Activated CD8-positive, alpha-beta T cell treated with anti-CD3 and anti-CD28 coated beads for 36 hours (primary cell): ENCODE data around the gene BCKDHB. TPM values are rescaled to one million over a fixed set of nuclear protein-coding genes. Genes with fewer than 3 reads are reported as not detected.
A peak's percentile ranks its signal among the peaks of the same experiment; 100 is the strongest.

Source experiments
- ATAC-seq: fragments of 200-7000 bp; cut with Tn5 transposase; one replicate; pipeline ENCODE4 v1.10.0; 2021; ENCODE audit warnings: mild to moderate bottlenecking, moderate library complexity
- CTCF ChIA-PET: fragments of 350-600 bp; sonication (Branson Sonifier 250); formaldehyde crosslinking; loops from one replicate; lab custom pipeline; 2021; ENCODE audit warnings: antibody characterized with exemption; lab: Charles Lee
- POLR2A ChIA-PET: fragments of 350-600 bp; sonication (Branson Sonifier 250); formaldehyde crosslinking; loops from one replicate; lab custom pipeline; 2021; ENCODE audit warnings: antibody characterized with exemption; lab: Charles Lee
- DNase-seq: peaks from one replicate; pipeline ENCODE4 v3.0.0-alpha.2; 2020
- H3K27ac Mint-ChIP-seq: one replicate; pipeline ENCODE4 v1.8.0; 2021; ENCODE audit warnings: mild to moderate bottlenecking, mixed read lengths
- H3K27me3 Mint-ChIP-seq: one replicate; pipeline ENCODE4 v1.8.0; 2021; ENCODE audit warnings: mixed read lengths
- H3K36me3 Mint-ChIP-seq: one replicate; pipeline ENCODE4 v1.8.0; 2021; ENCODE audit warnings: low read depth, mixed read lengths
- H3K4me1 Mint-ChIP-seq: one replicate; pipeline ENCODE4 v1.8.0; 2021; ENCODE audit warnings: low read depth, mixed read lengths
- H3K4me3 Mint-ChIP-seq: one replicate; pipeline ENCODE4 v1.8.0; 2021; ENCODE audit warnings: mild to moderate bottlenecking, moderate library complexity, mixed read lengths
- H3K9me3 Mint-ChIP-seq: one replicate; pipeline ENCODE4 v1.8.0; 2021; ENCODE audit warnings: mixed read lengths
- CTCF ChIP-seq: fragments of 200-600 bp; IDR thresholded peaks from one replicate; pipeline ENCODE4 v1.8.0; 2022; ENCODE audit warnings: antibody characterized with exemption, mild to moderate bottlenecking
- intact Hi-C: fragments of 100-400 bp; cut with micrococcal nuclease; formaldehyde crosslinking; loops from one replicate; pipeline ENCODE4 v1.10.0; 2022
- total RNA-seq, 2 experiments: library from RNA; stranded (reverse); gene quantifications; one replicate each; pipeline ENCODE4 v1.2.3, GENCODE V29; 2021

The BCKDHB gene
- total RNA-seq, 2 experiments from 2014 or later: 17.8 to 19.3 TPM

GRCh38 chr6:80158478-80158989, 52.1 kb downstream of the BCKDHB start:
- no peaks in the 10 kb centered on the region for H3K9me3 Mint-ChIP-seq
- H3K4me1 Mint-ChIP-seq: no peaks in the 10 kb centered on the region
- POLR2A ChIA-PET: no interaction called here
- DNase-seq (no peak), ATAC-seq (no peak)
- no peak overlapping the region for H3K4me3 Mint-ChIP-seq
- no peaks in the 10 kb centered on the region for H3K27me3 Mint-ChIP-seq
- intact Hi-C loops: no loop called here
- H3K36me3 Mint-ChIP-seq: no peaks in the 10 kb centered on the region
- no peak for TF ChIP-seq CTCF
- CTCF ChIA-PET: no interaction called here
- no peak overlapping the region for H3K27ac Mint-ChIP-seq

- no peak overlapping the region for H3K27ac Mint-ChIP-seq
- CTCF ChIA-PET: interaction anchor here (1.7 to 2.1 kb wide), 2 partner anchors 11 to 212 kb away, joined by 5 to 6 read pairs; no protein-coding TSS in a partner anchor
- no peaks in the 10 kb centered on the region for H3K27me3 Mint-ChIP-seq
- POLR2A ChIA-PET: no interaction called here
- H3K36me3 Mint-ChIP-seq: no peaks in the 10 kb centered on the region
- DNase-seq (no peak), ATAC-seq (no peak)
- H3K4me3 Mint-ChIP-seq: no peak overlapping the region
- no peak for TF ChIP-seq CTCF
- H3K9me3 Mint-ChIP-seq: no peaks in the 10 kb centered on the region
- intact Hi-C loops: no loop called here
- peaks cover 15% of the 10 kb centered on the region for H3K4me1 Mint-ChIP-seq
Observed at GRCh38 chr6:80161434-80161833, 55.0 kb downstream of the BCKDHB start.

- Mint-ChIP-seq H3K27ac (no peak overlapping the region), H3K9me3 (no peaks in the 10 kb centered on the region), H3K27me3 (no peaks in the 10 kb centered on the region), H3K4me3 (no peak overlapping the region), H3K4me1 (peaks cover 15% of the 10 kb centered on the region), H3K36me3 (no peaks in the 10 kb centered on the region)
- ATAC-seq: peak; percentile 79
- intact Hi-C loops: no loop called here
- CTCF ChIA-PET: interaction anchor here (1.0 to 1.5 kb wide), 2 partner anchors 51 to 63 kb away, joined by 3 to 5 read pairs; no protein-coding TSS in a partner anchor
- TF ChIP-seq CTCF: no peak
- POLR2A ChIA-PET: no interaction called here
- DNase-seq: peak; percentile 7
Observed at GRCh38 chr6:80163754-80164187, 57.3 kb downstream of the BCKDHB start.

- Mint-ChIP-seq H3K4me1 (peaks cover 15% of the 10 kb centered on the region), H3K9me3 (no peaks in the 10 kb centered on the region), H3K27me3 (no peaks in the 10 kb centered on the region), H3K27ac (peak overlapping the region; percentile 76), H3K36me3 (peaks cover 3% of the 10 kb centered on the region), H3K4me3 (peak overlapping the region; percentile 12)
- no peak for TF ChIP-seq CTCF
- peak; percentile 88 for ATAC-seq
- POLR2A ChIA-PET: interaction anchor here (0.6 to 0.8 kb wide), 2 partner anchors 20 to 57 kb away, joined by 3 read pairs; no protein-coding TSS in a partner anchor
- peak; percentile 63 for DNase-seq
- CTCF ChIA-PET: interaction anchor here (0.7 to 1.0 kb wide), 3 partner anchors 25 to 72 kb away, joined by 3 to 4 read pairs (median 4); no protein-coding TSS in a partner anchor
- intact Hi-C loops: no loop called here
Observed at GRCh38 chr6:80165143-80165542, 58.7 kb downstream of the BCKDHB start.

- ATAC-seq: no peak
- CTCF ChIA-PET: interaction anchor here (0.7 to 1.0 kb wide), 3 partner anchors 24 to 72 kb away, joined by 3 to 4 read pairs (median 4); no protein-coding TSS in a partner anchor
- peak overlapping the region; percentile 9 for H3K27ac Mint-ChIP-seq
- H3K36me3 Mint-ChIP-seq: peaks cover 6% of the 10 kb centered on the region
- H3K9me3 Mint-ChIP-seq: no peaks in the 10 kb centered on the region
- peaks cover 15% of the 10 kb centered on the region for H3K4me1 Mint-ChIP-seq
- TF ChIP-seq CTCF: no peak
- H3K4me3 Mint-ChIP-seq: no peak overlapping the region
- no peaks in the 10 kb centered on the region for H3K27me3 Mint-ChIP-seq
- intact Hi-C loops: no loop called here
- POLR2A ChIA-PET: interaction anchor here (0.8 kb wide), 1 partner anchor 19 kb away, joined by 3 read pairs; no protein-coding TSS in a partner anchor
- no peak for DNase-seq
Observed at GRCh38 chr6:80165819-80166218, 59.3 kb downstream of the BCKDHB start.
